H9 (cell line): ENCODE data around the gene FAM222B. TPM values are rescaled to one million over a fixed set of nuclear protein-coding genes. Genes with fewer than 3 reads are reported as not detected.

Experiments
- DNase-seq: peaks from one replicate; pipeline ENCODE4 v3.0.0-alpha.2; 2017
- H2AFZ ChIP-seq: one replicate; pipeline ENCODE4 v1.6.1; 2013; ENCODE audit warnings: mild to moderate bottlenecking, low read length, control low read depth, moderate library complexity
- H2AK5ac ChIP-seq: 2 replicates; pipeline ENCODE4 v1.6.1; 2013; ENCODE audit warnings: low read length, control low read depth, mixed read lengths; ENCODE audit not compliant: insufficient read length
- H2BK120ac ChIP-seq: one replicate; pipeline ENCODE4 v1.6.1; 2013; ENCODE audit warnings: low read depth, mild to moderate bottlenecking, low read length, control low read depth, inconsistent platforms; ENCODE audit not compliant: poor library complexity, severe bottlenecking
- H2BK12ac ChIP-seq: 2 replicates; pipeline ENCODE4 v1.6.1; 2013; ENCODE audit warnings: low read length, control low read depth, mixed read lengths, low read depth; ENCODE audit not compliant: insufficient read length
- H2BK15ac ChIP-seq: 2 replicates; pipeline ENCODE4 v1.6.1; 2013; ENCODE audit warnings: low read depth, low read length, control low read depth
- H2BK20ac ChIP-seq: one replicate; pipeline ENCODE4 v1.6.1; 2013; ENCODE audit warnings: low read depth, mild to moderate bottlenecking, low read length, control low read depth, inconsistent platforms; ENCODE audit not compliant: poor library complexity, severe bottlenecking
- H2BK5ac ChIP-seq: 2 replicates; pipeline ENCODE4 v1.6.1; 2013; ENCODE audit warnings: low read length, control low read depth, mixed read lengths; ENCODE audit not compliant: insufficient read length
- H3K14ac ChIP-seq: 2 replicates; pipeline ENCODE4 v1.6.1; 2013; ENCODE audit warnings: low read length, control low read depth; ENCODE audit not compliant: insufficient read depth
- H3K18ac ChIP-seq: 2 replicates; pipeline ENCODE4 v1.6.1; 2013; ENCODE audit warnings: low read depth, mild to moderate bottlenecking, mixed read lengths, low read length, control low read depth; ENCODE audit not compliant: insufficient read length
- H3K23ac ChIP-seq: 2 replicates; pipeline ENCODE4 v1.6.1; 2013; ENCODE audit warnings: low read length, control low read depth, mixed read lengths, low read depth; ENCODE audit not compliant: insufficient read length
- H3K23me2 ChIP-seq: 2 replicates; pipeline ENCODE4 v1.6.1; 2013; ENCODE audit warnings: low read depth, mild to moderate bottlenecking, mixed read lengths, low read length, control low read depth; ENCODE audit not compliant: insufficient read length, poor library complexity, severe bottlenecking
- H3K27ac ChIP-seq: 2 replicates; pipeline ENCODE4 v1.5.1; 2013; ENCODE audit warnings: low read length, control low read depth, mixed read lengths, low read depth; ENCODE audit not compliant: insufficient read length
- H3K27me3 ChIP-seq: 2 replicates; pipeline ENCODE4 v1.6.1; 2013; ENCODE audit warnings: low read length, control low read depth, inconsistent platforms; ENCODE audit not compliant: insufficient read depth
- H3K4ac ChIP-seq: 2 replicates; pipeline ENCODE4 v1.6.1; 2013; ENCODE audit warnings: low read depth, mild to moderate bottlenecking, control low read depth, inconsistent platforms, low read length, moderate library complexity
- H3K4me1 ChIP-seq: 2 replicates; pipeline ENCODE4 v1.6.1; 2013; ENCODE audit warnings: low read length, control low read depth, inconsistent platforms; ENCODE audit not compliant: insufficient read depth
- H3K4me2 ChIP-seq: 2 replicates; pipeline ENCODE4 v1.6.1; 2013; ENCODE audit warnings: low read length, control low read depth, mixed read lengths; ENCODE audit not compliant: insufficient read length, insufficient read depth
- H3K56ac ChIP-seq: 2 replicates; pipeline ENCODE4 v1.6.1; 2013; ENCODE audit warnings: low read depth, mild to moderate bottlenecking, mixed read lengths, low read length, control low read depth; ENCODE audit not compliant: insufficient read length
- H3K79me1 ChIP-seq: 2 replicates; pipeline ENCODE4 v1.6.1; 2013; ENCODE audit warnings: low read depth, mild to moderate bottlenecking, moderate library complexity, low read length, control low read depth, inconsistent platforms; ENCODE audit not compliant: insufficient read depth, poor library complexity, severe bottlenecking
- H3K79me2 ChIP-seq: 2 replicates; pipeline ENCODE4 v1.6.1; 2013; ENCODE audit warnings: low read length, control low read depth, inconsistent platforms; ENCODE audit not compliant: insufficient read depth
- H3K9ac ChIP-seq: 2 replicates; pipeline ENCODE4 v1.6.1; 2013; ENCODE audit warnings: low read length, control low read depth, mixed read lengths; ENCODE audit not compliant: insufficient read length; ENCODE audit errors: extremely low read depth
- H3K9me3 ChIP-seq: one replicate; pipeline ENCODE4 v1.6.1; 2013; ENCODE audit warnings: low read depth, low read length, inconsistent platforms; ENCODE audit not compliant: control insufficient read depth
- H3T11ph ChIP-seq: one replicate; pipeline ENCODE4 v1.6.1; 2013; ENCODE audit warnings: mild to moderate bottlenecking, low read length, control low read depth, inconsistent platforms
- H4K20me1 ChIP-seq: one replicate; pipeline ENCODE4 v1.6.1; 2013; ENCODE audit not compliant: control insufficient read depth, insufficient read length, insufficient read depth
- H4K5ac ChIP-seq: 2 replicates; pipeline ENCODE4 v1.6.1; 2013; ENCODE audit warnings: low read depth, mild to moderate bottlenecking, mixed read lengths, low read length, control low read depth; ENCODE audit not compliant: insufficient read length
- H4K8ac ChIP-seq: replicated peaks from 2 replicates; pipeline ENCODE4 v1.6.1; 2013; ENCODE audit warnings: low read length, control low read depth, mixed read lengths, low read depth; ENCODE audit not compliant: insufficient read length
- H4K91ac ChIP-seq: 2 replicates; pipeline ENCODE4 v1.6.1; 2013; ENCODE audit warnings: low read depth, mild to moderate bottlenecking, moderate library complexity, mixed read lengths, low read length, control low read depth; ENCODE audit not compliant: insufficient read length
- H3K27ac Mint-ChIP-seq, 3 experiments: 2 replicates in 2 of 3; 3 replicates in 1 of 3; pipeline ENCODE4 v1.8.0; 2020 to 2021; ENCODE audit warnings: mixed read lengths in 3 of 3, mild to moderate bottlenecking in 1 of 3, moderate library complexity in 1 of 3
- H3K27me3 Mint-ChIP-seq: 2 replicates; pipeline ENCODE4 v1.8.0; 2021; ENCODE audit warnings: low read depth, mild to moderate bottlenecking, moderate library complexity, mixed read lengths
- H3K36me3 Mint-ChIP-seq, 3 experiments: 2 replicates in 2 of 3; 3 replicates in 1 of 3; pipeline ENCODE4 v1.8.0; 2020 to 2021; ENCODE audit warnings: low read depth in 3 of 3, mixed read lengths in 3 of 3; ENCODE audit not compliant: insufficient read depth in 1 of 3
- H3K4me1 Mint-ChIP-seq, 2 experiments: 2 replicates each; pipeline ENCODE4 v1.8.0; 2020; ENCODE audit warnings: mixed read lengths in 2 of 2
- H3K4me3 Mint-ChIP-seq, 2 experiments: 2 replicates in 1 of 2; 3 replicates in 1 of 2; pipeline ENCODE4 v1.8.0; 2020 to 2021; ENCODE audit warnings: mild to moderate bottlenecking in 2 of 2, mixed read lengths in 2 of 2, moderate library complexity in 1 of 2
- H3K9me3 Mint-ChIP-seq, 2 experiments: 2 replicates in 1 of 2; 3 replicates in 1 of 2; pipeline ENCODE4 v1.8.0; 2020; ENCODE audit warnings: mild to moderate bottlenecking in 2 of 2, mixed read lengths in 2 of 2, moderate library complexity in 1 of 2
- WGBS: extraction: QIAGEN DNeasy Blood & Tissue Kit; methylation state at CpG from one replicate; pipeline ENCODE4 v1.1.7; 2013; ENCODE audit warnings: missing lambda C conversion rate, low lambda C conversion rate, mixed read lengths; ENCODE audit not compliant: insufficient read length; ENCODE audit errors: extremely low coverage; 5-methylcytosine and 5-hydroxymethylcytosine counted together
- total RNA-seq: library from RNA; stranded (reverse); gene quantifications from 2 replicates; pipeline ENCODE4 v1.2.1, GENCODE V29; 2021
- TF ChIP-seq, protein P1 (sequence below): fragments of 200-600 bp; sonication (generic); conservative IDR thresholded peaks from 3 replicates; pipeline ENCODE4 v1.8.0; 2021; ENCODE audit warnings: antibody characterized with exemption, mild to moderate bottlenecking

FAM222B gene
- total RNA-seq, 1 experiment from 2014 or later, result 76.1 TPM

DNA sequence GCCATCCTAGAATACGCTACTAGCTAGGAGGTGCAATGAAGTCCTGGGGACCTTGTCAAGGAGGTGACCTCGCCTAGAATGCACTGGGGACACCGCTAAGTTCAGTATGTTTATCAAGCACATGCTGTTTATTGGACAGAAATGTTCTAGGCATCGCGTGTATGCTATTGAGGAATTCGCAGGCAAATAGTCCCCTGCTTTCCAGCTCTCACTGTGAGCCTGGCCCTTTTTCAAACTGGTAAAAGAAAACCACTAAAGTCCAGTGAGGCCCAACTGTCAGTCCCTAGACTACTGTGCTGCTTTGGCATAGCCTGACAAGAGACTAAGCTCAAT is 1.2 kb upstream of the FAM222B start:
- Mint-ChIP-seq H3K4me3 (peak overlapping the region; percentile 15 to 59; a peak in 3 of 5 replicates), H3K9me3 (no peaks in the 10 kb centered on the region), H3K4me1 (peaks cover 8 to 14% of the 10 kb centered on the region in 2 experiments), H3K27me3 (no peaks in the 10 kb centered on the region), H3K27ac (peak overlapping the region in 1 of 3 experiments; percentile 52; a peak in 2 of 7 replicates), H3K36me3 (peaks cover 0 to 5% (median 2%) of the 10 kb centered on the region in 3 experiments; a peak in 5 of 7 replicates)
- Histone ChIP-seq H2AFZ (no peak overlapping the region), H3K56ac (no peak overlapping the region), H3K27me3 (no peaks in the 10 kb centered on the region), H3K27ac (no peak overlapping the region), H3K4ac (no peak overlapping the region), H4K8ac (no peak overlapping the region), H3K79me2 (peaks cover 16% of the 10 kb centered on the region; the same call in 1 of the 2 replicates), H3K9ac (no peak overlapping the region), H2AK5ac (no peak overlapping the region), H2BK120ac (no peak overlapping the region), H2BK15ac (0 out of 2 replicates have a peak overlapping the region, but pooled peaks have one; percentile 13), H3K14ac (no peak overlapping the region), H3K79me1 (peaks cover 3% of the 10 kb centered on the region), H3K18ac (no peak overlapping the region), H3K4me2 (no peak overlapping the region), H3K4me1 (no peaks in the 10 kb centered on the region), H3K9me3 (no peaks in the 10 kb centered on the region), H3K23me2 (peaks cover 6% of the 10 kb centered on the region), H3K23ac (no peak overlapping the region), H2BK20ac (no peak overlapping the region), H4K5ac (no peak overlapping the region), H3T11ph (no peak overlapping the region), H4K20me1 (no peaks in the 10 kb centered on the region), H4K91ac (no peak overlapping the region), H2BK5ac (no peak overlapping the region), H2BK12ac (no peak overlapping the region)
- no peak for DNase-seq
- no CpG with 5 or more reads among the region's 6 CpGs for WGBS
- TF ChIP-seq, protein P1, sequence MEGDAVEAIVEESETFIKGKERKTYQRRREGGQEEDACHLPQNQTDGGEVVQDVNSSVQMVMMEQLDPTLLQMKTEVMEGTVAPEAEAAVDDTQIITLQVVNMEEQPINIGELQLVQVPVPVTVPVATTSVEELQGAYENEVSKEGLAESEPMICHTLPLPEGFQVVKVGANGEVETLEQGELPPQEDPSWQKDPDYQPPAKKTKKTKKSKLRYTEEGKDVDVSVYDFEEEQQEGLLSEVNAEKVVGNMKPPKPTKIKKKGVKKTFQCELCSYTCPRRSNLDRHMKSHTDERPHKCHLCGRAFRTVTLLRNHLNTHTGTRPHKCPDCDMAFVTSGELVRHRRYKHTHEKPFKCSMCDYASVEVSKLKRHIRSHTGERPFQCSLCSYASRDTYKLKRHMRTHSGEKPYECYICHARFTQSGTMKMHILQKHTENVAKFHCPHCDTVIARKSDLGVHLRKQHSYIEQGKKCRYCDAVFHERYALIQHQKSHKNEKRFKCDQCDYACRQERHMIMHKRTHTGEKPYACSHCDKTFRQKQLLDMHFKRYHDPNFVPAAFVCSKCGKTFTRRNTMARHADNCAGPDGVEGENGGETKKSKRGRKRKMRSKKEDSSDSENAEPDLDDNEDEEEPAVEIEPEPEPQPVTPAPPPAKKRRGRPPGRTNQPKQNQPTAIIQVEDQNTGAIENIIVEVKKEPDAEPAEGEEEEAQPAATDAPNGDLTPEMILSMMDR, result no peak
